Upper lobe of right lung (tissue), 1 donor: ENCODE results near the gene JAML. TPM values are rescaled to one million over a fixed set of nuclear protein-coding genes. Genes with fewer than 3 reads are reported as not detected.
A peak's percentile ranks its signal among the peaks of the same experiment; 100 is the strongest.

Source experiments
- ATAC-seq: fragments of 200-7000 bp; cut with Tn5 transposase; one replicate; pipeline ENCODE4 v1.9.1; 2020; ENCODE audit warnings: mild to moderate bottlenecking, moderate library complexity
- DNase-seq: peaks from one replicate; pipeline ENCODE4 v3.0.0-alpha.2; 2020
- H3K27ac ChIP-seq: fragments of 200-600 bp; one replicate; pipeline ENCODE4 v1.8.0; 2022
- H3K27me3 ChIP-seq: fragments of 200-600 bp; one replicate; pipeline ENCODE4 v1.8.0; 2022; ENCODE audit warnings: mild to moderate bottlenecking
- H3K36me3 ChIP-seq: fragments of 200-600 bp; one replicate; pipeline ENCODE4 v1.8.0; 2022
- H3K4me1 ChIP-seq: fragments of 200-600 bp; one replicate; pipeline ENCODE4 v1.8.0; 2022
- H3K4me3 ChIP-seq: fragments of 200-600 bp; one replicate; pipeline ENCODE4 v1.8.0; 2022; ENCODE audit warnings: mild to moderate bottlenecking
- H3K9me3 ChIP-seq: fragments of 200-600 bp; one replicate; pipeline ENCODE4 v1.8.0; 2022
- CTCF ChIP-seq: fragments of 200-600 bp; IDR thresholded peaks from one replicate; pipeline ENCODE4 v1.8.0; 2022; ENCODE audit warnings: antibody characterized with exemption
- intact Hi-C: fragments of 100-400 bp; cut with DNase I; formaldehyde crosslinking; loops from one replicate; pipeline ENCODE4 v1.11.0; 2022
- total RNA-seq: library from RNA; stranded (reverse); fragmentation: NEBNext Ultra II Directional; extraction: Animal tissue kit (Norgen Biotek cat#: 25700); gene quantifications from one replicate; pipeline ENCODE4 v1.2.1, GENCODE V29; 2021
- donor health status: DM: no; HTN: yes; CAD: no; lungs with severe emphysema.

The JAML gene
- total RNA-seq, 1 donor from 2014 or later = 87.9 TPM

DNA sequence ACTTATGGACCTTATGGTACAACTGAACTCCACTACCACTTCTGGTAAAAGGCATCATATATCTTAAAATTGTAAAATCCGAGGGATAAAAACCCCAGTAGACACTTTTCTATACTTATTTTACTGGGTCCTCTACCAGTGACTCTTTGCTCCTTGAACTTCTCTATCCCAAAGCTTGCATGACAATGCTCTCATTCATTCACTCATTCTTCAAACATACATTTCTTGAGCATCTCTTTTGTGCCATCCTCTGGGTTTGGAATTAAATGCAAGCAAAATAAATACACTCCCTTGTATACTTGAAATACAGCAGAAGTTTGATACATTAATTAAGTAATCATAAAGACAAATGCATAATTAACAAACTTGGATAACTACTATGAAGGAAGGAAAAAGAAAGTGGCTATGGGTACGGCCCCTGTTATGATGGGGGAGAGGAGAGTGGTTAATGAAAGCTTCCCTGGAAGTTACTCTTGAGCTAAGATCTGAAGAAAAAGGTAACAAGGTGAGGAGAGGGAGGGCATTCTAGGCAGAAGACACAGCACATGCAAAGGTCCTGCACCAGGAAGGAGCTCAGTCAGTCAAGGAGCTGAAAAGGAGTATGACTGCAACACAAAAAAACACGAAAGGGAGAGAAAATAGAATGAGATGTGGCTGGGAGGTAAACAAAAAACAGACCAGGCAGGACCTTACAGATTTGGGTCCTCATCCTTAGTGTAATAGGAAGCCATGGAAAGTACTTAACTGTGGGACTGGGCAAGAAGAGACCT lies 19.4 kb upstream of the JAML start:
- peaks cover 42% of the 10 kb centered on the region for H3K4me1 ChIP-seq
- DNase-seq (no peak), ATAC-seq (no peak)
- H3K36me3 ChIP-seq = no peaks in the 10 kb centered on the region
- no peaks in the 10 kb centered on the region for H3K9me3 ChIP-seq
- intact Hi-C loops = no loop called here
- no peak overlapping the region for H3K4me3 ChIP-seq
- no peak overlapping the region for H3K27ac ChIP-seq
- TF ChIP-seq CTCF = no peak
- no peaks in the 10 kb centered on the region for H3K27me3 ChIP-seq

GRCh38 chr11:118243161-118243560 lies 18.4 kb upstream of the JAML start:
- DNase-seq (no peak), ATAC-seq (no peak)
- intact Hi-C loops = no loop called here
- Histone ChIP-seq H3K27ac (peak overlapping the region; percentile 85), H3K27me3 (no peaks in the 10 kb centered on the region), H3K4me1 (peaks cover 50% of the 10 kb centered on the region), H3K36me3 (no peaks in the 10 kb centered on the region), H3K4me3 (no peak overlapping the region), H3K9me3 (no peaks in the 10 kb centered on the region)
- TF ChIP-seq CTCF = no peak

DNA sequence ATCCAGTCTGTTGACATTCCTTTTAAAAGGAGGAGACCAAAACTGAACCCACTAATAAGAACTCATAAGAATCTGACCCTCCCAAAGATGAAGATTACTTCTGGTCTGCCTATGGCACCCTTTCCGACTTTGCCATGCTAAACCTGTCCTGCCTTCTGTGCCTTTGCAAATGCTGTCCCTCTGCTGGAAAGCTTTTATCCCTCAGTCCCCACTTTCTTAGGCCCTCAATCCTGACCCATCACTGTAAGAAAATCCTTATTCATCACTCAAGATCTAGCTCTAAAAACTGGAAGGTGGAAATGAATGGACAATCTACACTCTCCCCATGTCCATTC lies 16.9 kb upstream of the JAML start:
- peak overlapping the region; percentile 85 for H3K27ac ChIP-seq
- no peak for ATAC-seq
- peaks cover 47% of the 10 kb centered on the region for H3K4me1 ChIP-seq
- intact Hi-C loops = no loop called here
- DNase-seq = no peak
- no peaks in the 10 kb centered on the region for H3K36me3 ChIP-seq
- no peaks in the 10 kb centered on the region for H3K9me3 ChIP-seq
- no peaks in the 10 kb centered on the region for H3K27me3 ChIP-seq
- H3K4me3 ChIP-seq = no peak overlapping the region
- TF ChIP-seq CTCF = no peak

DNA sequence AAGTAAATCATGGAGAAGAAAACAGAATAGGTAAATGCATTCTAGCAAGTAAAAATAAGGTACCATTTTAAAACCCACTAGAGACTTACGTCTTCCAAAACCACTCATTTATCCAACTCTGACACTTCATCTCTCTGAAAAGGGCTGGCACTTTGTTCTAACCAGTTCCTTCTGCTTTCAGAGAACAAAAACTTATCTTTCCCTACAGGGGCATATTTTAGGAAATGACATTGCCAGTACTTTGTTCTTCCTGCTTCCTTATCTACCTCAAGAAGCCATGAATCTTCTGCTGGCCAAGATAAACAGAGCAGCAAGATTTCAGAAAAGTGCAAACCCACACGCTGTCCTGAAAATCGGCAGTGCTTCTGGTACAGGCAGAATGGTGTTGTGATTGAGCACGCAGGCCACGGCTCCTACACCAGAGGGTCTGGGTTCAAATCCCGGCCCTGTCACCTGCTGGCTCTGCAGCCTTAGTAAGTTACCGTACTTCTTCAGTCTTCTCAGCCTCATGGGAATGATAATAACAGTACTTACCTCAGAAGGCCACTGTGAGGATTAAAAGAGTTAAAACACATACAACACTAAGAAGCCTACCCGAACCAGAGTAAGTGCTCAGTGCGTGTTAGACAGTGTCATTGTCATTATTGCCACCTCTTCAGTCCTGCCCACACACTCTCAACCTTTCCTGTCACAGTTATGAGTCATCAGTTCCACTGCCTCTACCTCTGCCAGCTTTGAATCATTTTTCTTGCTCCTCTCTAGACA lies 16.4 kb upstream of the JAML start:
- TF ChIP-seq CTCF = no peak
- ATAC-seq = peak; percentile 83
- peak overlapping the region; percentile 85 for H3K27ac ChIP-seq
- intact Hi-C loops = no loop called here
- no peak for DNase-seq
- no peaks in the 10 kb centered on the region for H3K36me3 ChIP-seq
- H3K4me3 ChIP-seq = peak overlapping the region; percentile 14
- no peaks in the 10 kb centered on the region for H3K27me3 ChIP-seq
- H3K4me1 ChIP-seq = peaks cover 44% of the 10 kb centered on the region
- no peaks in the 10 kb centered on the region for H3K9me3 ChIP-seq

- Histone ChIP-seq H3K27me3 (no peaks in the 10 kb centered on the region), H3K36me3 (no peaks in the 10 kb centered on the region), H3K4me1 (peaks cover 36% of the 10 kb centered on the region), H3K27ac (peak overlapping the region; percentile 68), H3K4me3 (peak overlapping the region; percentile 5), H3K9me3 (no peaks in the 10 kb centered on the region)
- no peak for TF ChIP-seq CTCF
- DNase-seq = no peak
- intact Hi-C loops = no loop called here
- no peak for ATAC-seq
Measured at GRCh38 chr11:118239509-118240205, 14.8 kb upstream of the JAML start.
